ENCODE measurements around the gene SOX4.

Gene SOX4

GRCh38 chr6:21599051-21599696, 5.6 kb downstream of the SOX4 start:
- peaks cover 68% of the 10 kb centered on the region for H3K36me3 Mint-ChIP-seq (ENCODE audit: low read depth)
- peaks cover 10% of the 10 kb centered on the region for H3K9me3 Mint-ChIP-seq
- peak overlapping the region; percentile 87 to 100 (median 99) for H3K27ac Mint-ChIP-seq
- no peak for TF ChIP-seq CTCF (IDR thresholded peaks at IDR 0.05; ENCODE audit: unreplicated experiment in 3 of 3)
- peaks cover 41% of the 10 kb centered on the region for H3K4me1 Mint-ChIP-seq
- no peaks in the 10 kb centered on the region for H3K27me3 Mint-ChIP-seq (ENCODE audit: low read depth)
- peak overlapping the region; percentile 100 for H3K4me3 Mint-ChIP-seq

- Mint-ChIP-seq H3K36me3 (ENCODE audit: low read depth) (peaks cover 55% of the 10 kb centered on the region), H3K4me1 (peaks cover 45% of the 10 kb centered on the region), H3K27me3 (ENCODE audit: low read depth) (no peaks in the 10 kb centered on the region), H3K9me3 (peaks cover 7% of the 10 kb centered on the region), H3K4me3 (peak overlapping the region; percentile 47 to 68 (median 54)), H3K27ac (peak overlapping the region; percentile 74 to 83 (median 77))
- no peak for TF ChIP-seq CTCF (IDR thresholded peaks at IDR 0.05; ENCODE audit: unreplicated experiment in 3 of 3)
These were observed 7.9 kb downstream of the SOX4 start for GRCh38 chr6:21601339-21601923.

- H3K4me1 Mint-ChIP-seq: peaks cover 45% of the 10 kb centered on the region
- H3K4me3 Mint-ChIP-seq: no peak overlapping the region
- no peaks in the 10 kb centered on the region for H3K27me3 Mint-ChIP-seq (ENCODE audit: low read depth)
- H3K27ac Mint-ChIP-seq: peak overlapping the region; percentile 74 to 83 (median 77)
- no peak for TF ChIP-seq CTCF (IDR thresholded peaks at IDR 0.05; ENCODE audit: unreplicated experiment in 3 of 3)
- H3K9me3 Mint-ChIP-seq: peaks cover 6% of the 10 kb centered on the region
- peaks cover 50% of the 10 kb centered on the region for H3K36me3 Mint-ChIP-seq (ENCODE audit: low read depth)
These were observed 8.4 kb downstream of the SOX4 start for GRCh38 chr6:21601932-21602390.

- peaks cover 36% of the 10 kb centered on the region for H3K36me3 Mint-ChIP-seq (ENCODE audit: low read depth)
- peaks cover 44% of the 10 kb centered on the region for H3K4me1 Mint-ChIP-seq
These were observed 9.8 kb downstream of the SOX4 start for GRCh38 chr6:21603082-21603952.

GRCh38 chr6:21604081-21604480, 10.5 kb downstream of the SOX4 start:
- peak overlapping the region; percentile 31 to 68 (median 37) for H3K27ac Mint-ChIP-seq
- no peaks in the 10 kb centered on the region for H3K27me3 Mint-ChIP-seq (ENCODE audit: low read depth)
- peaks cover 36% of the 10 kb centered on the region for H3K4me1 Mint-ChIP-seq
- peaks cover 29% of the 10 kb centered on the region for H3K36me3 Mint-ChIP-seq (ENCODE audit: low read depth)
- peaks cover 6% of the 10 kb centered on the region for H3K9me3 Mint-ChIP-seq
- TF ChIP-seq CTCF (IDR thresholded peaks at IDR 0.05; ENCODE audit: unreplicated experiment in 3 of 3): no peak
- H3K4me3 Mint-ChIP-seq: no peak overlapping the region

More at GRCh38 chr6:21603082-21603952, 9.8 kb downstream of the SOX4 start:
- no peak for TF ChIP-seq CTCF (IDR thresholded peaks at IDR 0.05; ENCODE audit: unreplicated experiment in 3 of 3)
- Mint-ChIP-seq H3K4me3 (no peak overlapping the region), H3K27ac (peak overlapping the region; percentile 37 to 68 (median 66)), H3K9me3 (peaks cover 4% of the 10 kb centered on the region), H3K27me3 (ENCODE audit: low read depth) (no peaks in the 10 kb centered on the region)

All from nephron (organoid).